Ishikawa (cell line): ENCODE data around the gene RAD52.

Experiments used
- CEBPB ChIP-seq: IDR thresholded peaks from 2 replicates; pipeline ENCODE4 v1.6.1; 2012
- CREB1 ChIP-seq: IDR thresholded peaks from 2 replicates; pipeline ENCODE4 v1.6.1; 2012; ENCODE audit warnings: low read depth
- EGR1 ChIP-seq: IDR thresholded peaks from 2 replicates; pipeline ENCODE4 v1.6.1; 2012
- EP300 ChIP-seq: IDR thresholded peaks from 2 replicates; pipeline ENCODE4 v1.6.1; 2012; ENCODE audit warnings: borderline replicate concordance
- FOXM1 ChIP-seq: IDR thresholded peaks from 2 replicates; pipeline ENCODE4 v1.6.1; 2012; ENCODE audit warnings: low read depth, borderline replicate concordance
- MAX ChIP-seq: IDR thresholded peaks from 2 replicates; pipeline ENCODE4 v1.6.1; 2012
- NFIC ChIP-seq: IDR thresholded peaks from 2 replicates; pipeline ENCODE4 v1.6.1; 2012
- RAD21 ChIP-seq: IDR thresholded peaks from 2 replicates; pipeline ENCODE4 v1.6.1; 2012; ENCODE audit warnings: low read depth
- REST ChIP-seq: IDR thresholded peaks from 2 replicates; pipeline ENCODE4 v1.6.1; 2012; ENCODE audit warnings: low read depth, mild to moderate bottlenecking
- TAF1 ChIP-seq: IDR thresholded peaks from 2 replicates; pipeline ENCODE4 v1.6.1; 2012; ENCODE audit warnings: low read depth, mild to moderate bottlenecking
- TCF12 ChIP-seq: IDR thresholded peaks from 2 replicates; pipeline ENCODE4 v1.6.1; 2012; ENCODE audit warnings: low read depth
- TEAD4 ChIP-seq: IDR thresholded peaks from 2 replicates; pipeline ENCODE4 v1.6.1; 2012
- USF1 ChIP-seq: IDR thresholded peaks from 2 replicates; pipeline ENCODE4 v1.6.1; 2012
- YY1 ChIP-seq: IDR thresholded peaks from 2 replicates; pipeline ENCODE4 v1.6.1; 2012; ENCODE audit warnings: low read depth
- ZBTB7A ChIP-seq: IDR thresholded peaks from 2 replicates; pipeline ENCODE4 v1.6.1; 2012; ENCODE audit warnings: low read depth

RAD52 gene

GRCh38 chr12:958588-959123 lies 9.2 kb upstream of the RAD52 start:
- no peak for TF ChIP-seq TAF1
- no peak for TF ChIP-seq TCF12
- no peak for TF ChIP-seq NFIC
- TF ChIP-seq REST, result no peak
- TF ChIP-seq CEBPB, result no peak
- no peak for TF ChIP-seq EP300
- TF ChIP-seq MAX, result no peak
- no peak for TF ChIP-seq CREB1

- TF ChIP-seq USF1 (peak; percentile 63), TAF1 (no peak), EGR1 (no peak)
These were observed 6.4 kb upstream of the RAD52 start for GRCh38 chr12:955939-956338.

GRCh38 chr12:954741-955140 lies 5.2 kb upstream of the RAD52 start:
- TF ChIP-seq USF1 (no peak), TCF12 (no peak), NFIC (no peak), EP300 (no peak), CEBPB (no peak), FOXM1 (no peak), TAF1 (no peak), MAX (no peak), RAD21 (no peak), ZBTB7A (no peak), YY1 (no peak), CREB1 (no peak), REST (no peak), TEAD4 (no peak), EGR1 (no peak)

GRCh38 chr12:953776-954175 lies 4.3 kb upstream of the RAD52 start:
- TF ChIP-seq CREB1 (no peak), TEAD4 (no peak), MAX (no peak), NFIC (no peak), FOXM1 (no peak), EP300 (no peak), EGR1 (no peak), TCF12 (no peak), CEBPB (no peak)

GRCh38 chr12:951176-951575 lies 1.7 kb upstream of the RAD52 start:
- TF ChIP-seq RAD21, result no peak
- TF ChIP-seq NFIC, result no peak
- TF ChIP-seq TCF12, result no peak
- TF ChIP-seq FOXM1, result no peak
- TF ChIP-seq REST, result no peak
- no peak for TF ChIP-seq TAF1
- no peak for TF ChIP-seq TEAD4
- no peak for TF ChIP-seq USF1
- TF ChIP-seq EP300, result no peak
- TF ChIP-seq EGR1, result no peak
- no peak for TF ChIP-seq YY1
- no peak for TF ChIP-seq CREB1
- TF ChIP-seq CEBPB, result no peak
- no peak for TF ChIP-seq ZBTB7A
- TF ChIP-seq MAX, result no peak
